Measurements from ENCODE around the gene PRPF8. TPM values are rescaled to one million over a fixed set of nuclear protein-coding genes. Genes with fewer than 3 reads are reported as not detected.

Gene PRPF8
- total RNA-seq, 1 donor from 2014 or later: 263 TPM

DNA sequence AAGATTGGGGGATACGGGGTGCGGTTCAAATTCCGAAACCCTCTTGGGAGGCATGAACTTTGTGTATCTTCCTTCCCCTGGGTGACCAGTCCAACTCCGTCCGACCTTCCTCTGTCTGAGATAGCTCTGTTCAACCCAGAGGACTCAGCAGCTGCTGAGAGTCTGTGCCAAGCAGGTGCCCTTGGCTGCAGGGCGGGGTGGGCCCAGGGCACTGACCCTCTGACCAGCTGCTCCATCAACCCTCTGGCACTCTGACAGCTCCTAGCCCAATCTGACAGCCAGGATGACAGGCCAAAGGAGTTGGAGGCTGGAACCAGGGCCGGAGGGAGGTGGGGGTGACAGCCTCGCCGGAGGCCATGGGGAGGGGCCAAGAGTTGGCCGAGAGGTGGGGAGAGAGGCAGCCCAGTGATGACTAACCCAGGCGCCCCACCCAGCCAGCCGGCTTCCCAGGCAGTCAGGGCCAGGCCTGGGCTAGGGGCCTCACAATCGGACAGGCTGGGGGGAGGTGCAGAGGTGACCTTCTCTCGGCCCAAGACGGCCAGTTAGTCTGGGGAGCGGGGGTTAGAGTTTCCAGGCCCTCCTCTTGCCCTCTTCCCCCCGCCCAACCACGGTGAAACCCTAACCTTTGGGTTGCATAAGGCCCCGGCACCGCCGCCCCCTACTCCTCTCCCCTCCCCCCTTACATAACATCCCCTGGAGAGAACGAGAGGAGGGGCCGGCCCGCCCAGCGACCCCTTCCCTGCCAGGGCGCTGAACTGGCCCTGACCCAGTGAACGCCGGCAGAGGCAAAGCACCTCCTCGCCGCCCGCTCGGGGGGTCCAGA, 30.5 kb upstream of the PRPF8 start:
- Histone ChIP-seq H3K36me3 (peaks cover 32% of the 10 kb centered on the region), H3K27ac (peak overlapping the region; percentile 98), H3K4me1 (peaks cover 50% of the 10 kb centered on the region), H3K9me3 (no peaks in the 10 kb centered on the region), H3K4me3 (peak overlapping the region; percentile 90), H3K27me3 (no peaks in the 10 kb centered on the region)
- peak; percentile 93 for DNase-seq
- intact Hi-C loops (cut with DNase I): loop anchor here (10.0 kb wide), 2 partner anchors 70 to 110 kb away; partner anchors contain the start of gene SMYD4
- peak; percentile 49 for ATAC-seq
- TF ChIP-seq, protein P1, sequence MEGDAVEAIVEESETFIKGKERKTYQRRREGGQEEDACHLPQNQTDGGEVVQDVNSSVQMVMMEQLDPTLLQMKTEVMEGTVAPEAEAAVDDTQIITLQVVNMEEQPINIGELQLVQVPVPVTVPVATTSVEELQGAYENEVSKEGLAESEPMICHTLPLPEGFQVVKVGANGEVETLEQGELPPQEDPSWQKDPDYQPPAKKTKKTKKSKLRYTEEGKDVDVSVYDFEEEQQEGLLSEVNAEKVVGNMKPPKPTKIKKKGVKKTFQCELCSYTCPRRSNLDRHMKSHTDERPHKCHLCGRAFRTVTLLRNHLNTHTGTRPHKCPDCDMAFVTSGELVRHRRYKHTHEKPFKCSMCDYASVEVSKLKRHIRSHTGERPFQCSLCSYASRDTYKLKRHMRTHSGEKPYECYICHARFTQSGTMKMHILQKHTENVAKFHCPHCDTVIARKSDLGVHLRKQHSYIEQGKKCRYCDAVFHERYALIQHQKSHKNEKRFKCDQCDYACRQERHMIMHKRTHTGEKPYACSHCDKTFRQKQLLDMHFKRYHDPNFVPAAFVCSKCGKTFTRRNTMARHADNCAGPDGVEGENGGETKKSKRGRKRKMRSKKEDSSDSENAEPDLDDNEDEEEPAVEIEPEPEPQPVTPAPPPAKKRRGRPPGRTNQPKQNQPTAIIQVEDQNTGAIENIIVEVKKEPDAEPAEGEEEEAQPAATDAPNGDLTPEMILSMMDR (IDR thresholded peaks at IDR 0.05): no peak

DNA sequence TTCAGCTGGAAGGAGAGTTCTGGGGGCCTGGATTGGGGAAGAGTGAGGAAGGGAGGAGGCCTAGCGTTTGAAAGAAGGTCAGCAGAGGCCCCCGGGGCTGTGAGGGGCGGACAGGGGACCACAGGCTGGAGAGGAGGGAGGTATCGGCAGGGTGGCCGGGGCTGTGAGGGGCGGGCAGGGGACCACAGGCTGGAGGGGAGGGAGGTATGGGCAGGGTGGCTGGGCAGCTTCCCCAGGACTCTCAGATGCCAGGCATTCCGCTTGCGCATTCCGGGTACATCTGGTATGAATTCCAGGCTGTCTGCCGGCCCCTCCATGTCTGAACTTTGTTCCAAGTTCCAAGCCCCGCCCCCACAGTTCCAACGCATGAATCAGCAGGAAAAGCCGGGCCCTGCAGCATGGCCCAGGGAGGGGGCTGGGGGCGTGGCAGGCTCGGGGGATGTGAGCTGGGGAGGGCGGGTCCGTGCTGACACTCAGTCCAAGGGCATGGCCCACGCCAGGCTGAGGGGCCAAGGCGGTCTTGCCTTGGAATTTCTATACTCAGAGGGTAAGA, 29.8 kb upstream of the PRPF8 start:
- ATAC-seq: peak; percentile 36
- intact Hi-C loops (cut with DNase I): loop anchor here (10.0 kb wide), 2 partner anchors 70 to 110 kb away; partner anchors contain the start of gene SMYD4
- Histone ChIP-seq H3K36me3 (peaks cover 32% of the 10 kb centered on the region), H3K4me3 (peak overlapping the region; percentile 90), H3K4me1 (peaks cover 54% of the 10 kb centered on the region), H3K27ac (peak overlapping the region; percentile 98), H3K9me3 (no peaks in the 10 kb centered on the region), H3K27me3 (no peaks in the 10 kb centered on the region)
- peak; percentile 98 for DNase-seq
- TF ChIP-seq, protein P1 (IDR thresholded peaks at IDR 0.05): no peak

DNA sequence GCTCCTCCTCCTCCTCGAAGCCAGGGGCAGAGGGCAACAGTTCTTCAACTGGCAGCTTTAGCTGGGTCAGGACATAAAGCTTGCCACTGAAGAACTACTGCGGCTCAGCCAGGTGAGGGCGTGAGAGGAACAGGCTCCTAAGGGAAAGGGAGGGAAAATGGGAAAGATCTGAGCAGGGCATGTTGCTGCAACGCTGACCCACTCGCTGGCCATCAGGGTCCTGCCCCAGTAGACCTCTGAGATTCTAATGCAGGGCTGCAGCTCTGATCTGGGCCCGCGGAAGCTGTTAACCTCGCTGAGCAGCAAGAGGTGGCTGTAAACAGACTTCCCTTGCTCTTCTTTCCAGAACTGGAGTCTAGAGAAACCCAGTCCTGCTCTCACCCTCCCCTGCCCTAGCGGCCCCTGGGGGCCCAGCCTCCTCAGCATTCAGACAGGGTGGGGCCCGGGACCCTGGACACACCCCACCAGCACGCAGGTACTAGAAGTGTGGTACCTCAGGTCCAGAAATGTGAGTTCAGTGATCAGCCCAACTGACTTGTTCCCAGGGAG, 29.3 kb upstream of the PRPF8 start:
- peak overlapping the region; percentile 98 for H3K27ac ChIP-seq
- ATAC-seq (no peak), DNase-seq (peak; percentile 71)
- H3K36me3 ChIP-seq: peaks cover 32% of the 10 kb centered on the region
- peak overlapping the region; percentile 90 for H3K4me3 ChIP-seq
- H3K9me3 ChIP-seq: no peaks in the 10 kb centered on the region
- H3K27me3 ChIP-seq: no peaks in the 10 kb centered on the region
- TF ChIP-seq, protein P1 (IDR thresholded peaks at IDR 0.05): peak; percentile 43
- intact Hi-C loops (cut with DNase I): loop anchor here (10.0 kb wide), 2 partner anchors 71 to 111 kb away; partner anchors contain the start of gene SMYD4
- H3K4me1 ChIP-seq: peaks cover 60% of the 10 kb centered on the region

DNA sequence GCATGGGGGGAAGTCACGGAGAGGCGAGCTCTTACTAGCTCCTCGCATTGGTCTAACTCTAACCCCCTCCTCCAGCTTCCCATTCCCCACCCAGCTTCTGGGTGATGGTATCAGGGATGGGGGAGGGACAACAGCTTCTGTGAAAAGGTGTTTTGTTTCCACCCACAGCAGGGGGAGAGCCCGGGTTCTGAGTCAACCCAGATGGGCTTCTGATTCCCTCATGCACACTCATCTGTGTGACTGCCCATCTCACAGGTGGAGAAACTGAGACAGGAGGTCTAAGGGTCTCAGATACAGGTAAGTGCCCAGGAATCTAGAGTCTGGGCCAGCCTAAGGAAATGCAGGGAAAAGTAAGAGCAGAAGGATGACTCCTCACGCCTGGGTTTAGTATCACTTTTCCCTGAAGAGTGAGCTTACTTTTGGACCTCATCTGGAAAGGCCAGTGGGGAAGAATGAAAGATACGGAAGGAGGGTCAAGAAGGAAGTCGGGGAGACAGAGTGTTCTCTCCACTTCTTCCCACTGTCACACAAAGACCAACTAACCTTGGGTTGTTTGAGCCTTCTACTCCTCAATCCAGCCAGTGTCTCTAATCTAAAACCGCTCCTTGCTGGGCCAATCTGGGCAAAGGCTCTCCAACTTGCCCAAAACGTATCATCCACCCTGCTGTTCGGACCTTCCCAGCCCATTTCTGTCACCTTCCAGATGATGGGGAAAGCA, 28.7 kb upstream of the PRPF8 start:
- peaks cover 59% of the 10 kb centered on the region for H3K4me1 ChIP-seq
- no peak for DNase-seq
- TF ChIP-seq, protein P1 (IDR thresholded peaks at IDR 0.05): no peak
- no peaks in the 10 kb centered on the region for H3K27me3 ChIP-seq
- intact Hi-C loops (cut with DNase I): loop anchor here (10.0 kb wide), 2 partner anchors 71 to 111 kb away; partner anchors contain the start of gene SMYD4
- H3K36me3 ChIP-seq: peaks cover 32% of the 10 kb centered on the region
- H3K9me3 ChIP-seq: no peaks in the 10 kb centered on the region
- H3K27ac ChIP-seq: peak overlapping the region; percentile 98
- peak overlapping the region; percentile 90 for H3K4me3 ChIP-seq
- ATAC-seq: no peak

DNA sequence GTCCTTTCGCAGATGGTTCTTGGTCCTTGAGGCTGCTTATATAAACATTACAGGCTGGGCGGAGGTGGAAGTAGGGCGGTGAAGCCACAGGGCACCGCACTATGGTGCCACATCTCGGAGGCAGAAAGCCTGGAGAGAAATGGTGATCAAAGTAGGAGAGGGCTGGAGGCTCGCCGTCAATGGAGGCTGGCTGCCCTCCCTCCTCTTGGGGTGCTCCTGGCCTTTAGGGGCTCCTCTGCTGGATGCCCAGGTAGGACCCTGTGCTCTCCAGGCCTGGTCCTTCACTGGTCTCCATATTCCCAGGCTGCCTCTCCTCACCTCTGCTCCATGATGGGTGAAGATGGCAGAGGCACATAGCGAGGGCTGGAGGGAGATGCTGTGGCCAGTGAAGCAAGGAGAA, 27.6 kb upstream of the PRPF8 start:
- DNase-seq: no peak
- no peak for ATAC-seq
- Histone ChIP-seq H3K27me3 (no peaks in the 10 kb centered on the region), H3K27ac (no peak overlapping the region), H3K36me3 (peaks cover 42% of the 10 kb centered on the region), H3K4me1 (peaks cover 51% of the 10 kb centered on the region), H3K4me3 (no peak overlapping the region), H3K9me3 (no peaks in the 10 kb centered on the region)
- intact Hi-C loops (cut with DNase I): loop anchor here (10.0 kb wide), 2 partner anchors 73 to 113 kb away; partner anchors contain the start of gene SMYD4
- TF ChIP-seq, protein P1 (IDR thresholded peaks at IDR 0.05): no peak
